Left lung (tissue), 10 donors: ENCODE results near the gene DISP3. TPM values are rescaled to one million over a fixed set of nuclear protein-coding genes. Genes with fewer than 3 reads are reported as not detected.
A peak's percentile ranks its signal among the peaks of the same experiment; 100 is the strongest.

Experiments used
- ATAC-seq: fragments of 200-7000 bp; cut with Tn5 transposase; one replicate; pipeline ENCODE4 v1.9.1; 2020; ENCODE audit warnings: moderate library complexity
- DNase-seq, 4 donors: peaks; one replicate each; pipeline ENCODE4 v3.0.0-alpha.2; 2013 to 2020
- H3K27ac ChIP-seq, 2 donors: fragments of 200-600 bp; sonication (generic) in 1 of 2; one replicate each; pipeline versions ENCODE4 v1.5.0 to v1.8.0; 2020 to 2021
- H3K27me3 ChIP-seq, 2 donors: fragments of 200-600 bp; sonication (generic) in 1 of 2; one replicate each; pipeline versions ENCODE4 v1.5.0 to v1.8.0; 2020 to 2021
- H3K36me3 ChIP-seq, 2 donors: fragments of 200-600 bp; sonication (generic) in 1 of 2; one replicate each; pipeline versions ENCODE4 v1.5.0 to v1.8.0; 2020 to 2021
- H3K4me1 ChIP-seq, 2 donors: fragments of 200-600 bp; one replicate each; pipeline ENCODE4 v1.8.0; 2021
- H3K4me3 ChIP-seq, 2 donors: fragments of 200-600 bp; sonication (generic) in 1 of 2; one replicate each; pipeline versions ENCODE4 v1.5.0 to v1.8.0; 2020 to 2021; ENCODE audit warnings: mild to moderate bottlenecking in 1 of 2
- H3K9me3 ChIP-seq, 2 donors: fragments of 200-600 bp; sonication (generic) in 1 of 2; one replicate each; pipeline versions ENCODE4 v1.5.0 to v1.8.0; 2020 to 2021
- CTCF ChIP-seq, 2 donors: fragments of 200-600 bp; sonication (generic) in 1 of 2; IDR thresholded peaks; one replicate each; pipeline versions ENCODE4 v1.5.0 to v1.8.0; 2021; ENCODE audit warnings: antibody characterized with exemption in 2 of 2
- intact Hi-C, 2 donors: fragments of 100-400 bp; cut with DNase I; formaldehyde crosslinking; loops; one replicate each; pipeline versions ENCODE4 v1.11.2 to v1.14.2; 2022
- polyA plus RNA-seq, 6 donors: library from polyadenylated mRNA; unstranded; fragments of 120-200 nt; gene quantifications; one replicate each; pipeline ENCODE4 v1.2.1, GENCODE V29; 2013; ENCODE audit not compliant: insufficient read length in 6 of 6
- total RNA-seq, 2 donors: library from RNA; stranded (reverse); fragmentation: NEBNext Ultra II Directional; extraction: Animal tissue kit (Norgen Biotek cat#: 25700); gene quantifications; one replicate each; pipeline ENCODE4 v1.2.1, GENCODE V29; 2021
- donor health status: DM: no; HTN: yes; CAD: no.
- donor health status: DM: no; HTN: no; CAD: no.

Gene DISP3
- total and polyA plus RNA-seq, 8 donors: 0.05 to 0.98 (median 0.53) TPM

GRCh38 chr1:11443043-11443442 is 35.9 kb upstream of the DISP3 start:
- no peak for TF ChIP-seq CTCF (IDR thresholded peaks at IDR 0.05)
- Histone ChIP-seq H3K9me3 (no peaks in the 10 kb centered on the region), H3K4me3 (no peak overlapping the region), H3K27ac (no peak overlapping the region), H3K4me1 (no peaks in the 10 kb centered on the region), H3K27me3 (peaks cover 0 to 88% of the 10 kb centered on the region in 2 donors), H3K36me3 (no peaks in the 10 kb centered on the region)
- peak in 1 of 4 donors; percentile 6 for DNase-seq
- ATAC-seq: no peak
- intact Hi-C loops: no loop called here

- DNase-seq (peak in 1 of 4 donors; percentile 22), ATAC-seq (no peak)
- no peak for TF ChIP-seq CTCF (IDR thresholded peaks at IDR 0.05)
- no peaks in the 10 kb centered on the region for H3K36me3 ChIP-seq
- no peaks in the 10 kb centered on the region for H3K9me3 ChIP-seq
- H3K4me1 ChIP-seq: no peaks in the 10 kb centered on the region
- H3K27me3 ChIP-seq: peaks cover 0 to 88% of the 10 kb centered on the region in 2 donors
- H3K27ac ChIP-seq: no peak overlapping the region
- H3K4me3 ChIP-seq: no peak overlapping the region
- intact Hi-C loops: no loop called here
Measured at GRCh38 chr1:11443961-11444658, 34.8 kb upstream of the DISP3 start.

GRCh38 chr1:11444907-11445306 is 34.0 kb upstream of the DISP3 start:
- intact Hi-C loops: no loop called here

GRCh38 chr1:11447903-11448302 is 31.1 kb upstream of the DISP3 start:
- Histone ChIP-seq H3K36me3 (no peaks in the 10 kb centered on the region), H3K4me3 (no peak overlapping the region), H3K27me3 (peaks cover 0 to 90% of the 10 kb centered on the region in 2 donors), H3K4me1 (no peaks in the 10 kb centered on the region), H3K9me3 (no peaks in the 10 kb centered on the region), H3K27ac (no peak overlapping the region)
- ATAC-seq (no peak), DNase-seq (no peak)
- intact Hi-C loops: no loop called here
- TF ChIP-seq CTCF (IDR thresholded peaks at IDR 0.05): no peak

More at GRCh38 chr1:11444907-11445306, 34.0 kb upstream of the DISP3 start:
- ATAC-seq (no peak), DNase-seq (peak in 1 of 4 donors; percentile 66)
- H3K27me3 ChIP-seq: peaks cover 0 to 87% of the 10 kb centered on the region in 2 donors
- H3K4me3 ChIP-seq: no peak overlapping the region
- H3K36me3 ChIP-seq: no peaks in the 10 kb centered on the region
- no peaks in the 10 kb centered on the region for H3K4me1 ChIP-seq
- no peaks in the 10 kb centered on the region for H3K9me3 ChIP-seq
- no peak overlapping the region for H3K27ac ChIP-seq
- TF ChIP-seq CTCF (IDR thresholded peaks at IDR 0.05): no peak

- intact Hi-C loops: no loop called here
- TF ChIP-seq CTCF (IDR thresholded peaks at IDR 0.05): no peak
- Histone ChIP-seq H3K4me3 (no peak overlapping the region), H3K9me3 (no peaks in the 10 kb centered on the region), H3K36me3 (no peaks in the 10 kb centered on the region), H3K27ac (no peak overlapping the region), H3K27me3 (peaks cover 0 to 92% of the 10 kb centered on the region in 2 donors), H3K4me1 (no peaks in the 10 kb centered on the region)
- DNase-seq (no peak), ATAC-seq (no peak)
Measured at GRCh38 chr1:11448373-11449099, 30.4 kb upstream of the DISP3 start.
